ENCODE measurements around the gene TRANK1. TPM values are rescaled to one million over a fixed set of nuclear protein-coding genes. Genes with fewer than 3 reads are reported as not detected.

TRANK1 gene
- total RNA-seq, 2 donors from 2014 or later: 54.0 to 144 TPM

DNA sequence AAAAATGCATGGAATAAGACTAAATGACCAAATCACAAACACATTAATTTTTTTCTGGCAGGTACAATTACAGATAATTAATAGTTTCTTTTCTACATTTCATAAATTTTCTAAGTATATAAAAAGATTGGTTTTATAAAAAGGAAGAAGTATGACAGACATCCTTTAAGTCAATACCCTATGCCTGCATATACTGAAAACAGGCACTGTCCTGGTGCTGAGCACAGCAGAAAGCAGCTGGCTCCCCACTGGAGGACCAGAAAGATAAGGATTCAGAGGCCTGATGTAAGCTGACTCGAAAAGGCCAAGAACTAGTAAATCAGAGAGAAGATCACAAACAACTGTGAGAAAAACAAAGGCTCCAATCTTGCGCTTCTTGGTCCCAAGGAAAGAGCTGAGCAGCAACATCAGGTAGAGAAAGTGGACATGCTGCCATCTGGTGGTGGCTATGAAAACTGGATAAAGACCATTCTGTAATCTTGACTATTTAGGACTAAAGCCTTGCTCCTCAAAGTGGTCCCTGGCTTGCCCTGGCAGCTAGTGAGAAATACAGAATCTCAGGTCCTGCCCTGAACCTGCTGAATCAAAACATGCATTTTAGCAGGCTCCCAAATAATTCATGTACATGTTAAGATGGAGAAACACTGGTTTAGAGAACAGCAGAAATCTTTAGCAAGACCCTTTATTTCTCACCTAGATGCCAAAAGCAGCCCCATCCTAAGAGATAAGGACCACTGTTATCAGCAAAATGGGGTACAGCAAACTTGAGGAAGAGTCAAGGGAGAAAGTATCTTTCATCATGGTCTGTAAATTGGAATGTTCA is 76.0 kb downstream of the TRANK1 start:
- peak; percentile 71 for ATAC-seq
- intact Hi-C loops (cut with DNase I, micrococcal nuclease): no loop called here
- DNase-seq: peak in 1 of 2 donors; percentile 41

DNA sequence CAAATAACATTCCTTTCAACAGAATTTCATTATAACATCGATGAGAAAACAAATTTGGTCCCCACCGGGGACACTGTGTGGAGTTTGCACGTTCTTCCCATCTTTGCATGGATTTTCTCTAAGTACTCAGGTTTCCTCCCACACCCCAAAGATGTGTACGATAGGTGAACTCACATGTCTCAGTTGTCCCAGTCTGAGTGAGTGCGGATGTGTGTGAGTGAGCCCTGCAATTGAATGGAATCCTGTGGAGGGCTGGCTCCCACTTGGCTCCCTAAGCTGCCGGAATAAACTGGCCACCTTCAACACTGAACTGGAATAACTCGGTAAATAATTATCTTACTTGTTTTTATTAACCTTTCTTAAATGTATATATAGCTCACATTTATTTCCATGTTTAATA is 77.0 kb downstream of the TRANK1 start:
- intact Hi-C loops (cut with DNase I, micrococcal nuclease): no loop called here
- DNase-seq: no peak
- no peak for ATAC-seq

GRCh38 chr3:36866368-36866767 is 78.5 kb downstream of the TRANK1 start:
- no peak for DNase-seq
- no peak for ATAC-seq
- intact Hi-C loops (cut with DNase I, micrococcal nuclease): no loop called here

DNA sequence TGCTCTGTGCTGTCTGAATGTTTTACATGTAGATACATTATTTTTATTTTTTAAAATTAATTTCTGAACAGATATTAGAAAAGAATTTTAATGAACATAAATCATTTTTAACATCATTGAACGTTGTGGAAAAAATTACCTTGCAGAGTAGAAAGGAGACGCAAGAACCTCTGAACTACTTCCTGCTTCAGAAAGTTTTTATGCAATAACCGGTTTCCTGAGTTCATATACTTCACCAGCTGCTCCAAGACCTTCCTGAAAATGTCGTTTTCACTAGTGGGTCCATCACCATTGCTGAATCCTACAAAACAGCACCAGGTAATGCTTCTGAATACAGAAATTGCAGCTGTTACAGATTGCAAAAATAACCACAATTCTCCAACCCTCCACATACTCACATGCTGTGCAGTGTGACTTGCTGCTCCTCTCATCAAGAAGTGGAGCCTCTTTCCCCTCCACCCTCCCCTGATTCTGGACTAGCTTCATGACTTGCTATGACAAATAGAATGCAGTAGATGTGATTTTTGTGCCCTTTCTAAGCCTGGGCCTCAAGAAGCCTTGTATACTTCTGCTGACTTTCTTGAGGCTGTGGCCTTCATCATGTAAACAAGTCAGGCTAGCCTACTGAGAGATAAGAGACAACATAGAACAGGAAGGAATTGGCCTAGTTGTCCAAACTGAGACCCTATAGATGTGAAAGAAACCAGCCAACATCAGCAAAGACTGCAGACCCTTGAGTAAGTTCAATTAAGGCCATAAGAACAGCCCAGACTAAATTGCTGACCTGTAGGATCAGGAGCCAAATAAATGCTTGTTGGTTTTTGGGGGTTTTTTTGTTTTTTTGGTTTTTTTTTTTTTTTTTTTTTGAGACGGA is 80.4 kb downstream of the TRANK1 start:
- ATAC-seq (no peak), DNase-seq (no peak)
- intact Hi-C loops (cut with DNase I, micrococcal nuclease): no loop called here

GRCh38 chr3:36862076-36862755 is 82.6 kb downstream of the TRANK1 start:
- intact Hi-C loops (cut with DNase I, micrococcal nuclease): no loop called here
- ATAC-seq (no peak), DNase-seq (no peak)

GRCh38 chr3:36859494-36859893 is 85.4 kb downstream of the TRANK1 start:
- no peak for ATAC-seq
- DNase-seq: no peak
- intact Hi-C loops (cut with DNase I, micrococcal nuclease): no loop called here

GRCh38 chr3:36852071-36852470 is 92.8 kb downstream of the TRANK1 start:
- intact Hi-C loops (cut with DNase I, micrococcal nuclease): loop anchor here in 1 of 2 donors (5.0 kb wide), 1 partner anchor 130 kb away; no protein-coding TSS in a partner anchor

DNA sequence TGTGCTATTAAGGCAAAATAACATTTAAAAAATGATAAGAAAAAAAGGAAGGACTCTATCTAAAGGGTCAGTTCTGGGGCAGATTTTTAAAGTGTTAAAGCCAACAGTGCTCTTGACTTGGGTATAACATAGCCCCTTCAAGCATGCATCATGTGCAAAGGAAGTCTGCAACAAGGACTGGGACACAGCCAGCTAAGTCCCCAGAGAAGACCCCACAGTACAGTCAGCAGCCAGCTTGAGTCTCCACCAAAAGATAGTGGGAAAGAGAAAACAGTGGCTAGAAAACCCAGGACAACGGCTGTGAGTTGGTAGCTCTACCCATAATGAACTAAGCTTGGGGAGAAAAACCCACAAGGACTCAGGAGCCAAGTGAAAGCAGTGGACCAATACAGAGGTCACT is 94.1 kb downstream of the TRANK1 start:
- intact Hi-C loops (cut with DNase I, micrococcal nuclease): loop anchor here in 1 of 2 donors (5.0 kb wide), 1 partner anchor 128 kb away; no protein-coding TSS in a partner anchor
- ATAC-seq (no peak), DNase-seq (no peak)

More at GRCh38 chr3:36852071-36852470, 92.8 kb downstream of the TRANK1 start:
- DNase-seq: no peak
- ATAC-seq: no peak

DNA sequence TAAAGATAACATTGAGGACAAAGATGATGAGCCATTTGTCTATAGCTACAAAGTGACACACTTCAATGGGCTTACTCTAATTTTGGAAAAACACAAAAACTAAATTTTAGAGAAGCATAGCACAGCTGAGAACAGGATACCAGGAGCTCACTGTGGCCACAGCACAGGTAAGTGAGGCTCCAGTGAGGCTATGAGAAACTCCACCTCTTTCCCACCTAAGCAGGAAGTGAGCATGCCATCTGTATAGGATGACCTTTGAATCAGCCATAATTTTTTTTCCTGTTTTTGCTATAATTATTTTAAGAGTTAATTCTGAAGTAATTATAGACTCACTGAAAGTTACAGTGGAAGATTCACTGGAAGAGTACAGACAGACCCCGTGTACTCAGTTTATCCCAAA is 98.4 kb downstream of the TRANK1 start:
- no peak for DNase-seq
- intact Hi-C loops (cut with DNase I, micrococcal nuclease): no loop called here
- peak; percentile 60 for ATAC-seq

- intact Hi-C loops (cut with DNase I, micrococcal nuclease): no loop called here
- ATAC-seq (no peak), DNase-seq (peak in 1 of 2 donors; percentile 12)
Observed at GRCh38 chr3:36843065-36844051, 101.5 kb downstream of the TRANK1 start.

GRCh38 chr3:36842275-36842674 is 102.6 kb downstream of the TRANK1 start:
- intact Hi-C loops (cut with DNase I, micrococcal nuclease): no loop called here
- ATAC-seq (peak; percentile 18), DNase-seq (no peak)

GRCh38 chr3:36840453-36840921 is 104.4 kb downstream of the TRANK1 start:
- DNase-seq: no peak
- no peak for ATAC-seq
- intact Hi-C loops (cut with DNase I, micrococcal nuclease): no loop called here

DNA sequence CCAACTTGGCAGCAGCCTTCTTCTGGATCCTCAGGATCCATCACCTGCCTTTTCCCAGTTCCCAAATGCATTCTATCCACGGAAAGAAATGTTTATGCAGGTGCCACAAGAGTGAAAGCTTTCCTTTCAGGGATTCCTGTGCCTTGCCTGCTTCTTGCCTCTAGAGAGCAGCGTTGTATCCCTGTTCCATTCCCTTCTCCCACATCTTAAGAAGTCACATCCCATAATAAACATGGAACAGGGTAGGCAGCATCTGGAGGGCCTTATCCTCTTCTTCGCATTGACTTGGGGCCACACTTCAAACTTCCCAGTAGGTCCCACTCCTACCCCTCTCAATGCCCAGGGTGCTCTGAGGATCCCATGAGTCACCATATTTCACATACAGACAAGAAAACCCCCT is 107.8 kb downstream of the TRANK1 start:
- DNase-seq (no peak), ATAC-seq (no peak)
- intact Hi-C loops (cut with DNase I, micrococcal nuclease): no loop called here

- DNase-seq (no peak), ATAC-seq (no peak)
- intact Hi-C loops (cut with DNase I, micrococcal nuclease): no loop called here
Observed at GRCh38 chr3:36833160-36833814, 111.6 kb downstream of the TRANK1 start.

- ATAC-seq: no peak
- no peak for DNase-seq
Observed at GRCh38 chr3:36832406-36832805, 112.4 kb downstream of the TRANK1 start.

GRCh38 chr3:36827133-36827532 is 117.7 kb downstream of the TRANK1 start:
- ATAC-seq: no peak
- DNase-seq: no peak
- intact Hi-C loops (cut with DNase I, micrococcal nuclease): no loop called here

More at GRCh38 chr3:36832406-36832805, 112.4 kb downstream of the TRANK1 start:
- intact Hi-C loops (cut with DNase I, micrococcal nuclease): no loop called here

DNA sequence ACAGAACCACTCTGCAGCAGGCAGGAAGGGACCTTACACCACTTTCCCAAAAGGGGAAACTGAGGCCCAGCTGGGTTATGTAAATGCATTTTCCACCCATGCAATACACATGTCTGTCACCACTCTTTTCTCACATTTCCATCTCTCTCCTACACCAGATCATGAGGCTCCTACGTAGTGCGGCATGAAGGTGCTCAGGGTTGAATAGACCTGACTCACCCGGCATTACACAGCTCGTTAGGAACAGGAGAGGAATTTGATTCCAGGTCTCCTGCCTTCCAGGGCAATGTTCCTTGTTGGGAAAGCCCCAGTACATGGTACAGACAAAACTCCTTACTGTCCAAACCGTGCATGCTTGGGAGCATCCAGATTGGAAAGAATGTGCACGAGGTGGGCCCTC is 118.6 kb downstream of the TRANK1 start:
- intact Hi-C loops (cut with DNase I, micrococcal nuclease): no loop called here
- DNase-seq (no peak), ATAC-seq (no peak)
